GM23248 (cell line): ENCODE measurements around the gene C1orf52.

Experiments
- EZH2 ChIP-seq: fragments of 200-600 bp; sonication (generic); IDR thresholded peaks from 2 replicates; pipeline ENCODE4 v1.6.1; 2018; ENCODE audit warnings: antibody characterized with exemption, mild to moderate bottlenecking; ENCODE audit not compliant: insufficient read depth, poor library complexity, severe bottlenecking
- EZH2phosphoT487 ChIP-seq: fragments of 200-600 bp; sonication (generic); IDR thresholded peaks from 2 replicates; pipeline ENCODE4 v1.6.1; 2018; ENCODE audit warnings: antibody characterized with exemption, moderate library complexity, mild to moderate bottlenecking, low read depth; ENCODE audit not compliant: insufficient read depth

DNA sequence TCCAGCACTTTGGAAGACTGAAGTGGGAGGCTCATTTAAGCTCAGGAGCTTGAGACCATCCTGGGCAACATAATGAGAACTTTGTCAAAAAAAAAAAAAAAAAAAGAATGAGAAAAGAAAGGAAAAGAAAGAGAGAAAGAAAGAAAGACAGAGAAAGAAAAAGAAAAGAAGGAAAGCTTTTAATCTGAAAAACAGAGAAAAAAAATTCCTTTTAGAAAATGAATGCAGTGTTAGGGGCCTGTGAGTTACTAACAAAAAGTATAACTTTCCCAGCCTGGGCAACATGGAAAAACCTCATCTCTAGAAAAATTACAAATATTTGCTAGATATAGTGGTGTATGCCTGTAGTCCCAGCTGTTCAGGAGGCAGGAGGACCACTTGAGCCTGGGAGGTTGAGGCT lies 42.8 kb downstream of the C1orf52 start:
- TF ChIP-seq EZH2 (no peak), EZH2phosphoT487 (no peak)
